ENCODE results near the gene ZBTB16. TPM values are rescaled to one million over a fixed set of nuclear protein-coding genes. Genes with fewer than 3 reads are reported as not detected.

ZBTB16 gene
- total and polyA plus RNA-seq, 2 of the 13 experiments (the other 11 are each of a cell fraction or from before 2014, with no cell fraction given): not detected

GRCh38 chr11:114149689-114150407 is 90.3 kb downstream of the ZBTB16 start (continued):
- TF ChIP-seq USF2 (IDR thresholded peaks at IDR 0.05; ENCODE audit: low read depth, low read length) (no peak), USF2 (CRISPR knock-in tag; IDR thresholded peaks at IDR 0.05; ENCODE audit: borderline replicate concordance) (no peak), PRDM10 (CRISPR knock-in tag; IDR thresholded peaks at IDR 0.05; ENCODE audit: low read depth) (no peak), NRL (CRISPR knock-in tag; IDR thresholded peaks at IDR 0.05; ENCODE audit: borderline replicate concordance) (no peak), GLMP (CRISPR knock-in tag; IDR thresholded peaks at IDR 0.05; ENCODE audit: borderline replicate concordance) (no peak), TAF15 (IDR thresholded peaks at IDR 0.05; ENCODE audit: low read depth, low read length, poor library complexity, severe bottlenecking) (no peak)

Data from HepG2 (cell line).